ENCODE data around the gene CDK8. TPM values are rescaled to one million over a fixed set of nuclear protein-coding genes. Genes with fewer than 3 reads are reported as not detected.

CDK8 gene
- 13.4 and 13.7 TPM in 2 replicates for total RNA-seq

- intact Hi-C loops (cut with micrococcal nuclease), result loop anchor here (1.0 to 5.0 kb wide), 5 partner anchors 33 to 1332 kb away; partner anchors contain the start of gene NUP58
Measured at GRCh38 chr13:26253787-26254582, at the start of gene CDK8. CDK8 (plus strand) TSS chr13:26254129; CDS start chr13:26254642, 513 bp downstream.

- intact Hi-C loops (cut with micrococcal nuclease), result loop anchor here (5.0 kb wide), 1 partner anchor 1176 kb away; no protein-coding TSS in a partner anchor
Measured at GRCh38 chr13:26208287-26208686, 45.6 kb upstream of the CDK8 start.

- intact Hi-C loops (cut with micrococcal nuclease), result no loop called here
Measured at GRCh38 chr13:26213345-26213744, 40.6 kb upstream of the CDK8 start.

GRCh38 chr13:26213982-26214381 is 39.9 kb upstream of the CDK8 start:
- intact Hi-C loops (cut with micrococcal nuclease), result no loop called here

- intact Hi-C loops (cut with micrococcal nuclease), result no loop called here
Measured at GRCh38 chr13:26216042-26216441, 37.9 kb upstream of the CDK8 start.

- intact Hi-C loops (cut with micrococcal nuclease), result loop anchor here (5.0 to 10.0 kb wide), 2 partner anchors 1033 to 1915 kb away; partner anchors contain the start of genes PAN3 and RPL21
Measured at GRCh38 chr13:26219726-26220125, 34.2 kb upstream of the CDK8 start.

- intact Hi-C loops (cut with micrococcal nuclease), result loop anchor here (5.0 to 10.0 kb wide), 2 partner anchors 1032 to 1914 kb away; partner anchors contain the start of genes PAN3 and RPL21
Measured at GRCh38 chr13:26220575-26220974, 33.4 kb upstream of the CDK8 start.

GRCh38 chr13:26221399-26221720 is 32.6 kb upstream of the CDK8 start:
- intact Hi-C loops (cut with micrococcal nuclease), result loop anchor here (1.0 to 10.0 kb wide), 4 partner anchors 32 to 1913 kb away; partner anchors contain the start of genes PAN3 and RPL21

GRCh38 chr13:26221721-26222519 is 32.0 kb upstream of the CDK8 start, which contains the start of gene RNF6:
RNF6 (minus strand) TSS chr13:26222314; CDS start chr13:26219649, 2,665 bp downstream.
- intact Hi-C loops (cut with micrococcal nuclease), result loop anchor here (1.0 to 10.0 kb wide), 4 partner anchors 31 to 1913 kb away; partner anchors contain the start of genes PAN3 and RPL21

GRCh38 chr13:26222520-26223046 is 31.3 kb upstream of the CDK8 start:
- intact Hi-C loops (cut with micrococcal nuclease), result loop anchor here (5.0 to 10.0 kb wide), 2 partner anchors 1030 to 1912 kb away; partner anchors contain the start of genes PAN3 and RPL21

GRCh38 chr13:26225896-26226617 is 27.9 kb upstream of the CDK8 start:
- intact Hi-C loops (cut with micrococcal nuclease), result loop anchor here (10.0 kb wide), 1 partner anchor 1909 kb away; the partner anchor contains the start of gene PAN3

- intact Hi-C loops (cut with micrococcal nuclease), result loop anchor here (10.0 kb wide), 1 partner anchor 1907 kb away; the partner anchor contains the start of gene PAN3
Measured at GRCh38 chr13:26227166-26227971, 26.6 kb upstream of the CDK8 start.

- intact Hi-C loops (cut with micrococcal nuclease), result loop anchor here (10.0 kb wide), 1 partner anchor 1907 kb away; the partner anchor contains the start of gene PAN3
Measured at GRCh38 chr13:26228096-26228495, 25.8 kb upstream of the CDK8 start.

GRCh38 chr13:26229080-26229615 is 24.8 kb upstream of the CDK8 start:
- intact Hi-C loops (cut with micrococcal nuclease), result loop anchor here (10.0 kb wide), 1 partner anchor 1906 kb away; the partner anchor contains the start of gene PAN3

GRCh38 chr13:26230703-26231102 is 23.2 kb upstream of the CDK8 start:
- intact Hi-C loops (cut with micrococcal nuclease), result no loop called here

- intact Hi-C loops (cut with micrococcal nuclease), result no loop called here
Measured at GRCh38 chr13:26236296-26236695, 17.6 kb upstream of the CDK8 start.

- intact Hi-C loops (cut with micrococcal nuclease), result no loop called here
Measured at GRCh38 chr13:26246154-26246553, 7.8 kb upstream of the CDK8 start.

GRCh38 chr13:26247011-26247410 is 6.9 kb upstream of the CDK8 start:
- intact Hi-C loops (cut with micrococcal nuclease), result no loop called here

- intact Hi-C loops (cut with micrococcal nuclease), result no loop called here
Measured at GRCh38 chr13:26247608-26248007, 6.3 kb upstream of the CDK8 start.

Measured in T-helper 2 cell treated with Interferon-gamma antibody and Interleukin-4, amounts not matched to agents 100 ng/mL and 5 ng/mL, for 36 hours (primary cell).